ENCODE measurements around the gene MOV10L1. TPM values are rescaled to one million over a fixed set of nuclear protein-coding genes. Genes with fewer than 3 reads are reported as not detected.

MOV10L1 gene
- total RNA-seq, 2 experiments from 2014 or later = not detected

GRCh38 chr22:50115693-50116092 lies 25.9 kb downstream of the MOV10L1 start:
- H3K9me3 Mint-ChIP-seq = no peaks in the 10 kb centered on the region
- peaks cover 12% of the 10 kb centered on the region for H3K4me1 ChIP-seq (ENCODE audit: insufficient read depth, low read length)
- intact Hi-C loops (cut with DNase I, micrococcal nuclease) = no loop called here
- H3K27ac ChIP-seq (ENCODE audit: low read depth in 1 of 2, low read length in 2 of 2) = no peak overlapping the region
- no peaks in the 10 kb centered on the region for H3K36me3 ChIP-seq (ENCODE audit: insufficient read depth, low read length)
- H3K4me1 Mint-ChIP-seq (ENCODE audit: low read depth) = no peaks in the 10 kb centered on the region
- no peaks in the 10 kb centered on the region for H3K9me3 ChIP-seq (ENCODE audit: control insufficient read depth in 1 of 2, insufficient read depth in 1 of 2, low read length in 2 of 2)
- H3K4me3 ChIP-seq (ENCODE audit: low read length) = no peak overlapping the region
- no peak overlapping the region for H3K27ac Mint-ChIP-seq
- H3K36me3 Mint-ChIP-seq (ENCODE audit: low read depth) = no peaks in the 10 kb centered on the region
- POLR2A ChIA-PET = no interaction called here
- H3K4me3 Mint-ChIP-seq = no peak overlapping the region
- TF ChIP-seq, protein P1, sequence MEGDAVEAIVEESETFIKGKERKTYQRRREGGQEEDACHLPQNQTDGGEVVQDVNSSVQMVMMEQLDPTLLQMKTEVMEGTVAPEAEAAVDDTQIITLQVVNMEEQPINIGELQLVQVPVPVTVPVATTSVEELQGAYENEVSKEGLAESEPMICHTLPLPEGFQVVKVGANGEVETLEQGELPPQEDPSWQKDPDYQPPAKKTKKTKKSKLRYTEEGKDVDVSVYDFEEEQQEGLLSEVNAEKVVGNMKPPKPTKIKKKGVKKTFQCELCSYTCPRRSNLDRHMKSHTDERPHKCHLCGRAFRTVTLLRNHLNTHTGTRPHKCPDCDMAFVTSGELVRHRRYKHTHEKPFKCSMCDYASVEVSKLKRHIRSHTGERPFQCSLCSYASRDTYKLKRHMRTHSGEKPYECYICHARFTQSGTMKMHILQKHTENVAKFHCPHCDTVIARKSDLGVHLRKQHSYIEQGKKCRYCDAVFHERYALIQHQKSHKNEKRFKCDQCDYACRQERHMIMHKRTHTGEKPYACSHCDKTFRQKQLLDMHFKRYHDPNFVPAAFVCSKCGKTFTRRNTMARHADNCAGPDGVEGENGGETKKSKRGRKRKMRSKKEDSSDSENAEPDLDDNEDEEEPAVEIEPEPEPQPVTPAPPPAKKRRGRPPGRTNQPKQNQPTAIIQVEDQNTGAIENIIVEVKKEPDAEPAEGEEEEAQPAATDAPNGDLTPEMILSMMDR (IDR thresholded peaks at IDR 0.05) = no peak
- peaks cover 7% of the 10 kb centered on the region in 2 experiments for H3K27me3 ChIP-seq (ENCODE audit: control insufficient read depth in 1 of 2, insufficient read depth in 2 of 2, low read length in 2 of 2)
- CTCF ChIA-PET = no interaction called here
- H3K27me3 Mint-ChIP-seq = peaks cover 36% of the 10 kb centered on the region
- ATAC-seq (ENCODE audit: poor library complexity) (no peak), DNase-seq (no peak)

GRCh38 chr22:50117168-50117762 lies 27.5 kb downstream of the MOV10L1 start:
- Mint-ChIP-seq H3K27ac (no peak overlapping the region), H3K9me3 (no peaks in the 10 kb centered on the region), H3K36me3 (ENCODE audit: low read depth) (no peaks in the 10 kb centered on the region), H3K27me3 (peaks cover 36% of the 10 kb centered on the region), H3K4me1 (ENCODE audit: low read depth) (no peaks in the 10 kb centered on the region), H3K4me3 (no peak overlapping the region)
- Histone ChIP-seq H3K36me3 (ENCODE audit: insufficient read depth, low read length) (no peaks in the 10 kb centered on the region), H3K4me3 (ENCODE audit: low read length) (no peak overlapping the region), H3K27me3 (ENCODE audit: control insufficient read depth in 1 of 2, insufficient read depth in 2 of 2, low read length in 2 of 2) (peaks cover 7 to 8% of the 10 kb centered on the region in 2 experiments), H3K4me1 (ENCODE audit: insufficient read depth, low read length) (peaks cover 6% of the 10 kb centered on the region), H3K9me3 (ENCODE audit: control insufficient read depth in 1 of 2, insufficient read depth in 1 of 2, low read length in 2 of 2) (peaks cover 0 to 9% of the 10 kb centered on the region in 2 experiments), H3K27ac (ENCODE audit: low read depth in 1 of 2, low read length in 2 of 2) (no peak overlapping the region)
- POLR2A ChIA-PET = no interaction called here
- intact Hi-C loops (cut with DNase I, micrococcal nuclease) = no loop called here
- TF ChIP-seq, protein P1 (IDR thresholded peaks at IDR 0.05) = no peak
- DNase-seq = no peak
- CTCF ChIA-PET = interaction anchor here (0.6 to 1.1 kb wide), 3 partner anchors 9 to 37 kb away, joined by 3 to 5 read pairs (median 5); no protein-coding TSS in a partner anchor
- ATAC-seq (ENCODE audit: poor library complexity) = no peak

- peaks cover 4 to 7% of the 10 kb centered on the region in 2 experiments for H3K27me3 ChIP-seq (ENCODE audit: control insufficient read depth in 1 of 2, insufficient read depth in 2 of 2, low read length in 2 of 2)
- H3K27ac Mint-ChIP-seq = no peak overlapping the region
- H3K4me1 Mint-ChIP-seq (ENCODE audit: low read depth) = no peaks in the 10 kb centered on the region
- no peaks in the 10 kb centered on the region for H3K4me1 ChIP-seq (ENCODE audit: insufficient read depth, low read length)
- CTCF ChIA-PET = no interaction called here
- peaks cover under 1 to 15% of the 10 kb centered on the region in 2 experiments for H3K9me3 ChIP-seq (ENCODE audit: control insufficient read depth in 1 of 2, insufficient read depth in 1 of 2, low read length in 2 of 2)
- no peak overlapping the region for H3K4me3 Mint-ChIP-seq
- TF ChIP-seq, protein P1 (IDR thresholded peaks at IDR 0.05) = no peak
- H3K9me3 Mint-ChIP-seq = no peaks in the 10 kb centered on the region
- no peaks in the 10 kb centered on the region for H3K36me3 Mint-ChIP-seq (ENCODE audit: low read depth)
- peaks cover 29% of the 10 kb centered on the region for H3K27me3 Mint-ChIP-seq
- intact Hi-C loops (cut with DNase I, micrococcal nuclease) = no loop called here
- H3K4me3 ChIP-seq (ENCODE audit: low read length) = no peak overlapping the region
- H3K36me3 ChIP-seq (ENCODE audit: insufficient read depth, low read length) = no peaks in the 10 kb centered on the region
- DNase-seq (no peak), ATAC-seq (ENCODE audit: poor library complexity) (no peak)
- H3K27ac ChIP-seq (ENCODE audit: low read depth in 1 of 2, low read length in 2 of 2) = no peak overlapping the region
- POLR2A ChIA-PET = no interaction called here
These were observed 28.3 kb downstream of the MOV10L1 start for GRCh38 chr22:50118129-50118528.
